K562 (cell line): Measurements from ENCODE around the gene CHAD. TPM values are rescaled to one million over a fixed set of nuclear protein-coding genes. Genes with fewer than 3 reads are reported as not detected.

Source experiments
- ATAC-seq: fragments of 200-7000 bp; cut with Tn5 transposase; 3 replicates; pipeline ENCODE4 v1.9.1; 2020; ENCODE audit warnings: moderate library complexity
- BruUV-seq: library from RNA; stranded (reverse); fragments of 400-500 nt; replicated peaks from 2 replicates; lab custom pipeline; 2021; lab: Mats Ljungman, UMichigan
- CTCF ChIA-PET: fragments of 300-600 bp; formaldehyde crosslinking; extraction: SDS; loops from one replicate; lab custom pipeline; 2021; ENCODE audit warnings: low intra/inter-chr PET ratio; lab: Yijun Ruan, JAX
- POLR2A ChIA-PET: fragments of 300-600, 350-650 bp; sonication (Branson Sonifier 250); formaldehyde crosslinking; extraction: SDS; loops from one replicate; lab custom pipeline; 2021; ENCODE audit warnings: antibody characterized with exemption, inconsistent platforms; lab: Yijun Ruan, JAX
- DNase-seq, 4 experiments: peaks; one replicate each; pipeline versions ENCODE4 v3.0.0 to v3.0.0-alpha.2; 2011 to 2018; ENCODE audit warnings: low spot score in 3 of 4, mixed read lengths in 3 of 4; ENCODE audit errors: extremely low read depth in 1 of 4
- FAIRE-seq: peaks from 2 replicates; lab custom pipeline; 2011; peaks lifted over from hg19 to GRCh38; lab: Jason Lieb, UNC
- H2AFZ ChIP-seq: 2 replicates; pipeline ENCODE4 v1.6.0; 2011; ENCODE audit warnings: low read depth, low read length, control low read depth, inconsistent platforms
- H3K27ac ChIP-seq: fragments of 200-600 bp; 3 replicates; pipeline ENCODE4 v1.8.0; 2011; ENCODE audit warnings: low read depth, mild to moderate bottlenecking, control low read depth, inconsistent platforms, low read length, moderate library complexity, mixed read lengths; ENCODE audit errors: extremely low read depth
- H3K27me3 ChIP-seq, 2 experiments: fragments of 300-600 bp in 1 of 2; 2 replicates in 1 of 2; 3 replicates in 1 of 2; pipeline versions ENCODE4 v1.6.0 to v1.8.0; 2011; ENCODE audit warnings: inconsistent platforms in 2 of 2, low read length in 2 of 2, mild to moderate bottlenecking in 1 of 2, mixed read lengths in 1 of 2, moderate library complexity in 1 of 2; ENCODE audit not compliant: control insufficient read depth in 2 of 2, insufficient read depth in 2 of 2
- H3K36me3 ChIP-seq: fragments of 300-600 bp; 3 replicates; pipeline ENCODE4 v1.8.0; 2011; ENCODE audit warnings: mild to moderate bottlenecking, low read length, inconsistent platforms; ENCODE audit not compliant: control insufficient read depth, insufficient read depth
- H3K4me1 ChIP-seq, 2 experiments: fragments of 200-600 bp in 1 of 2; replicated peaks in 1 of 2; 2 replicates in 1 of 2; 3 replicates in 1 of 2; pipeline versions ENCODE4 v1.5.1 to v1.8.0; 2011; ENCODE audit warnings: inconsistent platforms in 2 of 2, low read length in 2 of 2, mild to moderate bottlenecking in 1 of 2, mixed read lengths in 1 of 2, moderate library complexity in 1 of 2; ENCODE audit not compliant: control insufficient read depth in 2 of 2, insufficient read depth in 2 of 2
- H3K4me2 ChIP-seq: 2 replicates; pipeline ENCODE4 v1.6.1; 2011; ENCODE audit warnings: low read length, control low read depth, inconsistent platforms, mixed read lengths; ENCODE audit not compliant: insufficient read depth
- H3K4me3 ChIP-seq: fragments of 200-600 bp; sonication (generic), shearing (Covaris generic); 2 replicates; pipeline ENCODE4 v1.5.1; 2016; ENCODE audit warnings: control low read depth, inconsistent platforms
- H3K79me2 ChIP-seq: fragments of 200-600 bp; 3 replicates; pipeline ENCODE4 v1.8.0; 2011; ENCODE audit warnings: low read length, inconsistent platforms; ENCODE audit not compliant: control insufficient read depth, insufficient read depth
- H3K9ac ChIP-seq, 2 experiments: 2 replicates each; pipeline versions ENCODE4 v1.6.0 to v1.6.1; 2011; ENCODE audit warnings: low read depth in 2 of 2, low read length in 2 of 2, control low read depth in 1 of 2, inconsistent platforms in 1 of 2, mild to moderate bottlenecking in 1 of 2, mixed read lengths in 1 of 2; ENCODE audit not compliant: insufficient read depth in 1 of 2
- H3K9me1 ChIP-seq: one replicate; pipeline ENCODE4 v1.6.0; 2011; ENCODE audit warnings: inconsistent platforms, mild to moderate bottlenecking, low read length, moderate library complexity; ENCODE audit not compliant: control insufficient read depth, insufficient read depth
- H3K9me3 ChIP-seq: replicated peaks from 2 replicates; pipeline ENCODE4 v1.5.1; 2011; ENCODE audit warnings: low read depth, low read length, inconsistent platforms; ENCODE audit not compliant: control insufficient read depth, insufficient read depth
- H4K20me1 ChIP-seq: replicated peaks from 2 replicates; pipeline ENCODE4 v1.6.1; 2011; ENCODE audit warnings: low read length, inconsistent platforms, mixed read lengths; ENCODE audit not compliant: control insufficient read depth, insufficient read depth
- CBX3 ChIP-seq, 2 experiments: IDR thresholded peaks; 1 replicate in 1 of 2; 2 replicates in 1 of 2; pipeline ENCODE4 v1.6.1; 2012; ENCODE audit warnings: inconsistent platforms in 2 of 2, low read length in 2 of 2, borderline replicate concordance in 1 of 2, control low read depth in 1 of 2
- CLOCK ChIP-seq: fragments of 250-450 bp; sonication (Bioruptor Pico); IDR thresholded peaks from 2 replicates; pipeline ENCODE4 v1.4.0; 2020; ENCODE audit warnings: mild to moderate bottlenecking, moderate library complexity, borderline replicate concordance
- E2F1 ChIP-seq: sonication (generic); formaldehyde crosslinking; IDR thresholded peaks from 2 replicates; pipeline ENCODE4 v1.8.1; 2023; ENCODE audit warnings: mild to moderate bottlenecking, missing genetic modification reagents, moderate library complexity
- HLTF ChIP-seq: fragments of 450-650 bp; IDR thresholded peaks from 2 replicates; pipeline ENCODE4 v1.6.1; 2016
- IRF9 ChIP-seq: fragments of 450-650 bp; IDR thresholded peaks from 2 replicates; pipeline ENCODE4 v1.6.1; 2016; ENCODE audit warnings: missing biosample characterization, missing genetic modification characterization
- NFE2L1 ChIP-seq: fragments of 450-650 bp; IDR thresholded peaks from 2 replicates; pipeline ENCODE4 v1.6.1; 2016; ENCODE audit warnings: missing genetic modification characterization, low read depth, mild to moderate bottlenecking, missing compliant biosample characterization, moderate library complexity, borderline replicate concordance
- NFIC ChIP-seq: fragments of 450-650 bp; IDR thresholded peaks from 2 replicates; pipeline ENCODE4 v1.6.1; 2017; ENCODE audit warnings: mild to moderate bottlenecking, inconsistent platforms
- RAD51 ChIP-seq: fragments of 450-650 bp; IDR thresholded peaks from 2 replicates; pipeline ENCODE4 v1.7.1; 2016; ENCODE audit warnings: low read depth, mild to moderate bottlenecking, borderline replicate concordance
- SNRNP70 ChIP-seq: fragments of 200-400 bp; formaldehyde crosslinking; optimal IDR thresholded peaks from 2 replicates; pipeline ENCODE3; 2017; ENCODE audit warnings: low read depth, low read length
- XRCC4 ChIP-seq: IDR thresholded peaks from one replicate; pipeline ENCODE4 v1.6.1; 2011; ENCODE audit not compliant: insufficient read depth, insufficient read length; ENCODE audit errors: extremely low read depth
- ZBTB5 ChIP-seq: fragments of 450-650 bp; IDR thresholded peaks from 2 replicates; pipeline ENCODE4 v1.6.1; 2017; ENCODE audit warnings: antibody characterized with exemption
- ZNF764 ChIP-seq: fragments of 250-450 bp; sonication (Bioruptor Pico); IDR thresholded peaks from 2 replicates; pipeline ENCODE4 v1.4.0; 2020; ENCODE audit warnings: low read depth, mild to moderate bottlenecking, moderate library complexity
- WGBS: fragments of 100-300 bp; shearing (Covaris generic); methylation state at CpG from one replicate; pipeline ENCODE4 v1.1.6; 2016; ENCODE audit warnings: low coverage, mixed read lengths; ENCODE audit not compliant: insufficient coverage; ENCODE audit errors: missing lambda C conversion rate; 5-methylcytosine and 5-hydroxymethylcytosine counted together
- in situ Hi-C: fragments of 300-500 bp; cut with MboI; formaldehyde crosslinking; loops from 4 replicates; pipeline ENCODE4 v1.15.0; 2018; ENCODE audit warnings: inconsistent platforms, mixed read lengths
- intact Hi-C: fragments of 100-400 bp; cut with micrococcal nuclease; formaldehyde crosslinking; loops from 2 replicates; pipeline ENCODE4 v1.14.2; 2022
- polyA plus RNA-seq, 8 experiments: library from polyadenylated mRNA; depleted of rRNA in 4 of 8; stranded (reverse) in 5 of 8; unstranded in 3 of 8; fragments of >200 nt; fragmentation: Nextera tagmentation in 2 of 8; fragmentation: Illumina TruSeq in 1 of 8; extraction: Ambion mirVana in 2 of 8; extraction: Trizol in 1 of 8; gene quantifications; 2 replicates each; pipeline versions ENCODE4 v1.2.1 to v1.2.3, GENCODE V29; 2011 to 2014; ENCODE audit warnings: inconsistent platforms in 1 of 8, missing spikeins in 1 of 8
- total RNA-seq, 7 experiments: library from RNA; depleted of rRNA in 6 of 7; stranded (reverse); fragments of >200 nt in 6 of 7; fragmentation: Illumina TruSeq in 2 of 7; extraction: Trizol in 2 of 7; gene quantifications; 2 replicates each; pipeline versions ENCODE4 v1.2.1 to v1.2.3, GENCODE V29; 2011 to 2021; ENCODE audit warnings: low replicate concordance in 1 of 7

The CHAD gene
- total and polyA plus RNA-seq, 9 of the 15 experiments (the other 6 are each of a cell fraction or from before 2014, with no cell fraction given) = not detected

- no peak for TF ChIP-seq IRF9 (tag)
- no peak for TF ChIP-seq NFIC
These were observed 37.7 kb downstream of the CHAD start (continued) for GRCh38 chr17:50430821-50431618.

GRCh38 chr17:50429793-50430192 lies 38.9 kb downstream of the CHAD start:
- no peak for FAIRE-seq
- no peaks in the 10 kb centered on the region for H3K9me1 ChIP-seq
- WGBS = 72% methylated on average over 3 of the region's 4 CpGs
- H3K4me3 ChIP-seq = no peak overlapping the region
- H2AFZ ChIP-seq = no peak overlapping the region
- H3K36me3 ChIP-seq = no peaks in the 10 kb centered on the region
- no peaks in the 10 kb centered on the region for H4K20me1 ChIP-seq
- no peak overlapping the region for H3K27ac ChIP-seq
- H3K9ac ChIP-seq = peak overlapping the region in 1 of 2 experiments; percentile 70; a peak in 1 of 4 replicates
- no peak for ATAC-seq
- no peaks in the 10 kb centered on the region for H3K79me2 ChIP-seq
- DNase-seq = no peak
- intact Hi-C loops = no loop called here
- no TSS peak for BruUV-seq
- ChIA-PET CTCF (no interaction called here), POLR2A (interaction anchor here (0.6 to 1.7 kb wide), 4 partner anchors 9 to 131 kb away, joined by 3 to 5 read pairs (median 4); partner anchors contain the start of gene CACNA1G)
- no peaks in the 10 kb centered on the region for H3K27me3 ChIP-seq
- in situ Hi-C loops = no loop called here
- H3K9me3 ChIP-seq = no peaks in the 10 kb centered on the region
- no peak overlapping the region for H3K4me2 ChIP-seq
- peaks cover 22 to 23% of the 10 kb centered on the region in 2 experiments for H3K4me1 ChIP-seq
- TF ChIP-seq SNRNP70 = no peak
- TF ChIP-seq CLOCK (CRISPR knock-in tag) = no peak
- no peak for TF ChIP-seq NFE2L1 (tag)
- TF ChIP-seq HLTF = no peak
- no peak for TF ChIP-seq E2F1 (CRISPR knock-in tag)
- no peak for TF ChIP-seq XRCC4
- TF ChIP-seq CBX3 (IDR thresholded peaks at IDR 0.05; ENCODE audit: borderline replicate concordance in 1 of 2, low read length in 2 of 2) = no peak
- no peak for TF ChIP-seq ZNF764 (CRISPR knock-in tag)
- TF ChIP-seq RAD51 = no peak
- no peak for TF ChIP-seq ZBTB5
